Epithelial cell of prostate (primary cell): ENCODE results near the gene TMED1.

Source experiments
- DNase-seq: peaks from one replicate; pipeline ENCODE4 v3.0.0-alpha.2; 2011; ENCODE audit warnings: low read depth, low spot score
- H3K27ac ChIP-seq: fragments of 450-650 bp; 2 replicates; pipeline ENCODE4 v1.5.1; 2017; ENCODE audit warnings: mild to moderate bottlenecking

Gene TMED1

GRCh38 chr19:10835089-10835753, 791 bp downstream of the TMED1 start:
- H3K27ac ChIP-seq: peak overlapping the region; percentile 94
- no peak for DNase-seq

- no peak for DNase-seq
- no peak overlapping the region for H3K27ac ChIP-seq
Measured at GRCh38 chr19:10832939-10833296, 3.1 kb downstream of the TMED1 start.

- DNase-seq: no peak
- no peak overlapping the region for H3K27ac ChIP-seq
Measured at GRCh38 chr19:10831987-10832938, 3.7 kb downstream of the TMED1 start.

- no peak overlapping the region for H3K27ac ChIP-seq
- no peak for DNase-seq
Measured at GRCh38 chr19:10830931-10831779, 4.9 kb downstream of the TMED1 start.

- H3K27ac ChIP-seq: no peak overlapping the region
- DNase-seq: no peak
Measured at GRCh38 chr19:10830370-10830769, 5.6 kb downstream of the TMED1 start.

- H3K27ac ChIP-seq: no peak overlapping the region
- DNase-seq: no peak
Measured at GRCh38 chr19:10829967-10830366, 6.0 kb downstream of the TMED1 start.

- no peak for DNase-seq
Measured at GRCh38 chr19:10828981-10829821, 6.8 kb downstream of the TMED1 start.

GRCh38 chr19:10826846-10827245, 9.2 kb downstream of the TMED1 start:
- no peak for DNase-seq

More at GRCh38 chr19:10828981-10829821, 6.8 kb downstream of the TMED1 start:
- no peak overlapping the region for H3K27ac ChIP-seq

GRCh38 chr19:10826231-10826630, 9.8 kb downstream of the TMED1 start:
- no peak overlapping the region for H3K27ac ChIP-seq
- no peak for DNase-seq

More at GRCh38 chr19:10826846-10827245, 9.2 kb downstream of the TMED1 start:
- H3K27ac ChIP-seq: no peak overlapping the region

GRCh38 chr19:10823690-10824089, 12.3 kb downstream of the TMED1 start:
- no peak overlapping the region for H3K27ac ChIP-seq
- DNase-seq: no peak

GRCh38 chr19:10820173-10820572, 15.8 kb downstream of the TMED1 start:
- no peak for DNase-seq
- no peak overlapping the region for H3K27ac ChIP-seq

- no peak overlapping the region for H3K27ac ChIP-seq
Measured at GRCh38 chr19:10819124-10820060, 16.6 kb downstream of the TMED1 start.

GRCh38 chr19:10818301-10819123, 17.5 kb downstream of the TMED1 start:
- no peak for DNase-seq
- H3K27ac ChIP-seq: no peak overlapping the region

More at GRCh38 chr19:10819124-10820060, 16.6 kb downstream of the TMED1 start:
- DNase-seq: no peak

GRCh38 chr19:10817291-10818038, 18.5 kb downstream of the TMED1 start:
- DNase-seq: no peak
- H3K27ac ChIP-seq: no peak overlapping the region

- no peak overlapping the region for H3K27ac ChIP-seq
- DNase-seq: no peak
Measured at GRCh38 chr19:10816691-10817090, 19.3 kb downstream of the TMED1 start.

- H3K27ac ChIP-seq: no peak overlapping the region
- no peak for DNase-seq
Measured at GRCh38 chr19:10815969-10816644, 19.9 kb downstream of the TMED1 start.
